ENCODE data around the gene ZNF683.

The ZNF683 gene

GRCh38 chr1:26360807-26361604, 11.5 kb downstream of the ZNF683 start:
- DNase-seq (ENCODE audit: extremely low spot score) = peak; percentile 18
- POLR2A ChIA-PET = no interaction called here
- TF ChIP-seq, protein P1, sequence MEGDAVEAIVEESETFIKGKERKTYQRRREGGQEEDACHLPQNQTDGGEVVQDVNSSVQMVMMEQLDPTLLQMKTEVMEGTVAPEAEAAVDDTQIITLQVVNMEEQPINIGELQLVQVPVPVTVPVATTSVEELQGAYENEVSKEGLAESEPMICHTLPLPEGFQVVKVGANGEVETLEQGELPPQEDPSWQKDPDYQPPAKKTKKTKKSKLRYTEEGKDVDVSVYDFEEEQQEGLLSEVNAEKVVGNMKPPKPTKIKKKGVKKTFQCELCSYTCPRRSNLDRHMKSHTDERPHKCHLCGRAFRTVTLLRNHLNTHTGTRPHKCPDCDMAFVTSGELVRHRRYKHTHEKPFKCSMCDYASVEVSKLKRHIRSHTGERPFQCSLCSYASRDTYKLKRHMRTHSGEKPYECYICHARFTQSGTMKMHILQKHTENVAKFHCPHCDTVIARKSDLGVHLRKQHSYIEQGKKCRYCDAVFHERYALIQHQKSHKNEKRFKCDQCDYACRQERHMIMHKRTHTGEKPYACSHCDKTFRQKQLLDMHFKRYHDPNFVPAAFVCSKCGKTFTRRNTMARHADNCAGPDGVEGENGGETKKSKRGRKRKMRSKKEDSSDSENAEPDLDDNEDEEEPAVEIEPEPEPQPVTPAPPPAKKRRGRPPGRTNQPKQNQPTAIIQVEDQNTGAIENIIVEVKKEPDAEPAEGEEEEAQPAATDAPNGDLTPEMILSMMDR (IDR thresholded peaks at IDR 0.05; ENCODE audit: control extremely low read depth, extremely low read depth, low read depth, missing control alignments) = no peak
- CTCF ChIA-PET = interaction anchor here (0.9 to 4.6 kb wide), 11 partner anchors 9 to 192 kb away, joined by 4 to 61 read pairs (median 10); partner anchors contain the start of genes C1orf232, CEP85, SH3BGRL3 and ZNF593

DNA sequence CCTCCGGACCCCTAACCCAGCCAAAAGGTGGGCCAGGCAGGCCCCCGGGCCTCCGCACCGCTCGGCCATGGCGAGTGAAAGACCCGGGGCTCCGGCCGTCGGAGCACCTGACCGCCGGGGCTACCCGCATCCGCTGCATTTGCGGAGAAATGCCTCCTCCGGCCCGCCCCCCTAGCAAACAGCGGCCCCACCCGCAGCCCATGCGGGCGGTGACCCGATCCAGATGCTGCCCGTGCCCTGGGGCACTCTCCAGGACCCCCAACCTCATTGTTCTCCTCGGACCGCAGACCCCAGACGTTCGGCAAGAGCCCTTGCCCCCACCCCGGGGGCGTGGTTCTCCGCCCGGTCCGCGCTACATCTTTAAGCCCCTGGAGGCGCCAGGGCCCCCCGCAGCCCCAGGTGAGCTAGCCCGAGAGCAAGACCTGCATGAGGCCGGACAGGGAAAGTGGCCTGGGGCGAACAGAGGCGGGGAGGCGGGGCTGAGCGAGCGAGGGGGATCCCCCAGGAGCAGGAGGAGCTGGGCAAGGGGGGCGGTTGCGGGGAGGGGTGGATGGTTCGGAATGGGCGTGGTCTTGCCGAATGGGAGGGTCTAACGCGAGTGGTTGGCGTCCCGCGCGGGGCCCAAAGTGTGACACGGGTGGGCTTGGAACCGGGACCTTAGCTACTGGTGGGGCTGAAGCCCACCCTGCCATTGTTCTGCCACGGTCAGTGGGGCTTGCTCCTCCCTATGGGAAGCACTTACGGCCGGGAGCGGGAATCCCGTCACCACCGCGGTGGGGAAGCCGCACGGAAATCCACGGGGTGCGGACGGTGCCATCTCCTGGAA, 12.4 kb downstream of the ZNF683 start:
- TF ChIP-seq, protein P1 (IDR thresholded peaks at IDR 0.05; ENCODE audit: control extremely low read depth, extremely low read depth, low read depth, missing control alignments) = no peak
- ChIA-PET POLR2A (no interaction called here), CTCF (interaction anchor here (1.0 to 3.2 kb wide), 4 partner anchors 38 to 126 kb away, joined by 5 to 25 read pairs (median 12); partner anchors contain the start of gene CEP85)
- peak; percentile 78 for DNase-seq (ENCODE audit: extremely low spot score)

DNA sequence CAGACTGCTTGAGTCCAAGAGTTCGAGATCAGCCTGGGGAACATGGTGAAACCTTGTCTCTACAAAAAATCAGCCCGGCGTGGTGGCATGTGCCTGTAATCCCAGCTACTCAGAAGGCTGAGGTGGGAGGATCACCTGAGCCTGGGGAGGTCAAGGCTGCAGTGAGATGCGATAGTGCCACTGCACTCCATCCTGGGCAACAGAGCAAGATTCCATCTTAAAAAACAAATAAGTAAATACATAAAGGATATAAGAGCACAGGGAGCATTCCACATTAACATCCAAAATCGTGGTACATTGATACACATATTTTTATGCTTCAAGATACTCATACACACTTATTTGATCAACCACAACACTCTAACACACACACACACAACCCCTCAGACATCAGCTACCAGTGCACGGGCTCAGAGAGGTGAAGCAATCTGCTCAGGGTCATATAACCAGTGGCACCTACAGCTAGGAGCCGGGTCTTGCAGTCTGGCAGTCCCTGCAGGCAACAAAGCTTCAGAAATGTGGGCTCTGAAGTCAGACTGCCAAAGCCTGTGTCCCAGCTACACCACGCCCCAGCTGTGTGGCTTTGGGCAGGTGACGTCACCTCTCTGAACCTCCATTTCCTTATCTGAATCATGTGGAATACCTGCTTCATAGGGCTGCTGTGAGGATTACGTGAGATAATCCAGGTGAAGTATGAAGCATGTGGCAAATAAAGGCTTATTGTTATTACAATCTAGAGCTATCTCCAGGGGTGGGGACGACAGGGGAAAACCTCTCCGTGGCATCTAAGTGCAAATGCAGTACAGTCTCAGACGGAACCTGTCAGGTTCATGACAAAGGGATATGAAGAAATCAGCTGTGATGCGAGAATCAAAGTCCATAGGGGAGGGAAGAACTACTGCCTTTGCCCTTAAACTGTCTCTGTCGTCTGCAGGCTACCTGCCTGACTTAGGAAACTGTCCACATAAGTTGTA, 13.9 kb downstream of the ZNF683 start:
- POLR2A ChIA-PET = no interaction called here
- CTCF ChIA-PET = interaction anchor here (0.8 to 2.1 kb wide), 9 partner anchors 9 to 323 kb away, joined by 3 to 6 read pairs (median 3); no protein-coding TSS in a partner anchor
- TF ChIP-seq, protein P1 (IDR thresholded peaks at IDR 0.05; ENCODE audit: control extremely low read depth, extremely low read depth, low read depth, missing control alignments) = no peak
- no peak for DNase-seq (ENCODE audit: extremely low spot score)

DNA sequence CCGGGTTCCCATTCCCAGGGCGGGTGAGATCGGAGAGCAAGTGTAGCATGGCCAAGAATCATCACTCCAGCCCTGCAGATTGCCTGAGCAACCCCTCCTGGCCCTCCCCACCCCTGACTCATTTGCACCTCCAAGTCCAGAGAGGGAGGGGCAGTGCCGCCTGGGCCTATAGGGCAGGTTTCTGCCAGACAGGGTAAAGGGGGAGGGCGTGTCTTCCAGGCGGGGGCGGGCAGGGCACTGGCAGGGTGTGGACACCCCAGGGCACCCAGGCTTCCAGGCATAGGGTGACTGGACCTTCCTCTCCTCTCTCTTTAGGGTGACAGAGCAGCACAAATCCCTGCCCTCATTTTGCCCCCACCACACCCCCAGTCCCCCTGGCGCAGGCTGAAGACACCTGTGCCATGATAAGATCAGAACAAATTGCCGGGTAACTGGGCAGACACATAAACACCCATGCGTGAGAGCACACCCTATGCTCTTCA, 15.4 kb downstream of the ZNF683 start:
- TF ChIP-seq, protein P1 (IDR thresholded peaks at IDR 0.05; ENCODE audit: control extremely low read depth, extremely low read depth, low read depth, missing control alignments) = no peak
- ChIA-PET POLR2A (no interaction called here), CTCF (interaction anchor here (1.0 to 2.1 kb wide), 3 partner anchors 14 to 321 kb away, joined by 3 to 4 read pairs (median 3); no protein-coding TSS in a partner anchor)
- DNase-seq (ENCODE audit: extremely low spot score) = no peak

- no peak for DNase-seq (ENCODE audit: extremely low spot score)
- CTCF ChIA-PET = interaction anchor here (1.3 kb wide), 1 partner anchor 71 kb away, joined by 3 read pairs; no protein-coding TSS in a partner anchor
- POLR2A ChIA-PET = no interaction called here
- TF ChIP-seq, protein P1 (IDR thresholded peaks at IDR 0.05; ENCODE audit: control extremely low read depth, extremely low read depth, low read depth, missing control alignments) = no peak
Observed at GRCh38 chr1:26356106-26356505, 16.4 kb downstream of the ZNF683 start.

Measured in GM10248 (cell line).